H9 (cell line): ENCODE data around the gene GPC3. TPM values are rescaled to one million over a fixed set of nuclear protein-coding genes. Genes with fewer than 3 reads are reported as not detected.

Source experiments
- DNase-seq: peaks from one replicate; pipeline ENCODE4 v3.0.0-alpha.2; 2017
- H2AFZ ChIP-seq: one replicate; pipeline ENCODE4 v1.6.1; 2013; ENCODE audit warnings: mild to moderate bottlenecking, low read length, control low read depth, moderate library complexity
- H2AK5ac ChIP-seq: 2 replicates; pipeline ENCODE4 v1.6.1; 2013; ENCODE audit warnings: low read length, control low read depth, mixed read lengths; ENCODE audit not compliant: insufficient read length
- H2BK120ac ChIP-seq: one replicate; pipeline ENCODE4 v1.6.1; 2013; ENCODE audit warnings: low read depth, mild to moderate bottlenecking, low read length, control low read depth, inconsistent platforms; ENCODE audit not compliant: poor library complexity, severe bottlenecking
- H2BK12ac ChIP-seq: 2 replicates; pipeline ENCODE4 v1.6.1; 2013; ENCODE audit warnings: low read length, control low read depth, mixed read lengths, low read depth; ENCODE audit not compliant: insufficient read length
- H2BK15ac ChIP-seq: 2 replicates; pipeline ENCODE4 v1.6.1; 2013; ENCODE audit warnings: low read depth, low read length, control low read depth
- H2BK20ac ChIP-seq: one replicate; pipeline ENCODE4 v1.6.1; 2013; ENCODE audit warnings: low read depth, mild to moderate bottlenecking, low read length, control low read depth, inconsistent platforms; ENCODE audit not compliant: poor library complexity, severe bottlenecking
- H2BK5ac ChIP-seq: 2 replicates; pipeline ENCODE4 v1.6.1; 2013; ENCODE audit warnings: low read length, control low read depth, mixed read lengths; ENCODE audit not compliant: insufficient read length
- H3K14ac ChIP-seq: 2 replicates; pipeline ENCODE4 v1.6.1; 2013; ENCODE audit warnings: low read length, control low read depth; ENCODE audit not compliant: insufficient read depth
- H3K18ac ChIP-seq: 2 replicates; pipeline ENCODE4 v1.6.1; 2013; ENCODE audit warnings: low read depth, mild to moderate bottlenecking, mixed read lengths, low read length, control low read depth; ENCODE audit not compliant: insufficient read length
- H3K23ac ChIP-seq: 2 replicates; pipeline ENCODE4 v1.6.1; 2013; ENCODE audit warnings: low read length, control low read depth, mixed read lengths, low read depth; ENCODE audit not compliant: insufficient read length
- H3K23me2 ChIP-seq: 2 replicates; pipeline ENCODE4 v1.6.1; 2013; ENCODE audit warnings: low read depth, mild to moderate bottlenecking, mixed read lengths, low read length, control low read depth; ENCODE audit not compliant: insufficient read length, poor library complexity, severe bottlenecking
- H3K27ac ChIP-seq: 2 replicates; pipeline ENCODE4 v1.5.1; 2013; ENCODE audit warnings: low read length, control low read depth, mixed read lengths, low read depth; ENCODE audit not compliant: insufficient read length
- H3K27me3 ChIP-seq: 2 replicates; pipeline ENCODE4 v1.6.1; 2013; ENCODE audit warnings: low read length, control low read depth, inconsistent platforms; ENCODE audit not compliant: insufficient read depth
- H3K4ac ChIP-seq: 2 replicates; pipeline ENCODE4 v1.6.1; 2013; ENCODE audit warnings: low read depth, mild to moderate bottlenecking, control low read depth, inconsistent platforms, low read length, moderate library complexity
- H3K4me1 ChIP-seq: 2 replicates; pipeline ENCODE4 v1.6.1; 2013; ENCODE audit warnings: low read length, control low read depth, inconsistent platforms; ENCODE audit not compliant: insufficient read depth
- H3K4me2 ChIP-seq: 2 replicates; pipeline ENCODE4 v1.6.1; 2013; ENCODE audit warnings: low read length, control low read depth, mixed read lengths; ENCODE audit not compliant: insufficient read length, insufficient read depth
- H3K56ac ChIP-seq: 2 replicates; pipeline ENCODE4 v1.6.1; 2013; ENCODE audit warnings: low read depth, mild to moderate bottlenecking, mixed read lengths, low read length, control low read depth; ENCODE audit not compliant: insufficient read length
- H3K79me1 ChIP-seq: 2 replicates; pipeline ENCODE4 v1.6.1; 2013; ENCODE audit warnings: low read depth, mild to moderate bottlenecking, moderate library complexity, low read length, control low read depth, inconsistent platforms; ENCODE audit not compliant: insufficient read depth, poor library complexity, severe bottlenecking
- H3K79me2 ChIP-seq: 2 replicates; pipeline ENCODE4 v1.6.1; 2013; ENCODE audit warnings: low read length, control low read depth, inconsistent platforms; ENCODE audit not compliant: insufficient read depth
- H3K9ac ChIP-seq: 2 replicates; pipeline ENCODE4 v1.6.1; 2013; ENCODE audit warnings: low read length, control low read depth, mixed read lengths; ENCODE audit not compliant: insufficient read length; ENCODE audit errors: extremely low read depth
- H3K9me3 ChIP-seq: one replicate; pipeline ENCODE4 v1.6.1; 2013; ENCODE audit warnings: low read depth, low read length, inconsistent platforms; ENCODE audit not compliant: control insufficient read depth
- H3T11ph ChIP-seq: one replicate; pipeline ENCODE4 v1.6.1; 2013; ENCODE audit warnings: mild to moderate bottlenecking, low read length, control low read depth, inconsistent platforms
- H4K20me1 ChIP-seq: one replicate; pipeline ENCODE4 v1.6.1; 2013; ENCODE audit not compliant: control insufficient read depth, insufficient read length, insufficient read depth
- H4K5ac ChIP-seq: 2 replicates; pipeline ENCODE4 v1.6.1; 2013; ENCODE audit warnings: low read depth, mild to moderate bottlenecking, mixed read lengths, low read length, control low read depth; ENCODE audit not compliant: insufficient read length
- H4K8ac ChIP-seq: replicated peaks from 2 replicates; pipeline ENCODE4 v1.6.1; 2013; ENCODE audit warnings: low read length, control low read depth, mixed read lengths, low read depth; ENCODE audit not compliant: insufficient read length
- H4K91ac ChIP-seq: 2 replicates; pipeline ENCODE4 v1.6.1; 2013; ENCODE audit warnings: low read depth, mild to moderate bottlenecking, moderate library complexity, mixed read lengths, low read length, control low read depth; ENCODE audit not compliant: insufficient read length
- H3K27ac Mint-ChIP-seq, 3 experiments: 2 replicates in 2 of 3; 3 replicates in 1 of 3; pipeline ENCODE4 v1.8.0; 2020 to 2021; ENCODE audit warnings: mixed read lengths in 3 of 3, mild to moderate bottlenecking in 1 of 3, moderate library complexity in 1 of 3
- H3K27me3 Mint-ChIP-seq: 2 replicates; pipeline ENCODE4 v1.8.0; 2021; ENCODE audit warnings: low read depth, mild to moderate bottlenecking, moderate library complexity, mixed read lengths
- H3K36me3 Mint-ChIP-seq, 3 experiments: 2 replicates in 2 of 3; 3 replicates in 1 of 3; pipeline ENCODE4 v1.8.0; 2020 to 2021; ENCODE audit warnings: low read depth in 3 of 3, mixed read lengths in 3 of 3; ENCODE audit not compliant: insufficient read depth in 1 of 3
- H3K4me1 Mint-ChIP-seq, 2 experiments: 2 replicates each; pipeline ENCODE4 v1.8.0; 2020; ENCODE audit warnings: mixed read lengths in 2 of 2
- H3K4me3 Mint-ChIP-seq, 2 experiments: 2 replicates in 1 of 2; 3 replicates in 1 of 2; pipeline ENCODE4 v1.8.0; 2020 to 2021; ENCODE audit warnings: mild to moderate bottlenecking in 2 of 2, mixed read lengths in 2 of 2, moderate library complexity in 1 of 2
- H3K9me3 Mint-ChIP-seq, 2 experiments: 2 replicates in 1 of 2; 3 replicates in 1 of 2; pipeline ENCODE4 v1.8.0; 2020; ENCODE audit warnings: mild to moderate bottlenecking in 2 of 2, mixed read lengths in 2 of 2, moderate library complexity in 1 of 2
- WGBS: extraction: QIAGEN DNeasy Blood & Tissue Kit; methylation state at CpG from one replicate; pipeline ENCODE4 v1.1.7; 2013; ENCODE audit warnings: missing lambda C conversion rate, low lambda C conversion rate, mixed read lengths; ENCODE audit not compliant: insufficient read length; ENCODE audit errors: extremely low coverage; 5-methylcytosine and 5-hydroxymethylcytosine counted together
- total RNA-seq: library from RNA; stranded (reverse); gene quantifications from 2 replicates; pipeline ENCODE4 v1.2.1, GENCODE V29; 2021
- TF ChIP-seq, protein P1 (sequence below): fragments of 200-600 bp; sonication (generic); conservative IDR thresholded peaks from 3 replicates; pipeline ENCODE4 v1.8.0; 2021; ENCODE audit warnings: antibody characterized with exemption, mild to moderate bottlenecking

GPC3 gene
- total RNA-seq, 1 experiment from 2014 or later = 108 TPM

DNA sequence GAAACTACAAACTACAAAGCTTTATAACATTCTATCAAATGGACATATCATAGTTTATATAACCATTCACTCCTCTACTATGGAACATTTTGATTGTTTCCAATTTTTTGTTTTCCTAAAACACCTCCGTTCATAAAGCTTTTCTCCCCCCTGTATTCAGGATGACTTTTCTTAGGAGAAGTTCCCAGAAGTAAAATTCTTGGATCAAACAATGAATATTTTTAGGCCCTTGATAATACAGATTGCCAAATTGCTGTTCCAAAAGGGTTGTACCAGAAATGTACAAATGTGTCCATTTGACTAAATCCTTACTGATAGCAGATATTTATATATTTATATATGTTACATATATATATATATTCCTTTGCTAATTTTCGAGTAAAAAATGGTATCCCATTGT, 77.8 kb downstream of the GPC3 start:
- H3K4me1 Mint-ChIP-seq = peaks cover 18 to 32% of the 10 kb centered on the region in 2 experiments
- H3K27me3 Mint-ChIP-seq = no peaks in the 10 kb centered on the region

More for the DNA sequence above, 77.8 kb downstream of the GPC3 start:
- H4K8ac ChIP-seq = no peak overlapping the region
- H3K27ac ChIP-seq = no peak overlapping the region
- H2BK5ac ChIP-seq = no peak overlapping the region
- H3K4me3 Mint-ChIP-seq = no peak overlapping the region
- H3K18ac ChIP-seq = no peak overlapping the region
- no peaks in the 10 kb centered on the region for H3K27me3 ChIP-seq
- H3K23me2 ChIP-seq = no peaks in the 10 kb centered on the region
- H4K5ac ChIP-seq = no peak overlapping the region
- H3K27ac Mint-ChIP-seq = no peak overlapping the region
- H3K36me3 Mint-ChIP-seq = no peaks in the 10 kb centered on the region; a peak in 2 of 7 replicates
- DNase-seq = no peak
- no peak overlapping the region for H2AFZ ChIP-seq
- no CpG with 5 or more reads among the region's 2 CpGs for WGBS
- H3K9ac ChIP-seq = no peak overlapping the region
- H4K91ac ChIP-seq = no peak overlapping the region
- H2BK12ac ChIP-seq = no peak overlapping the region
- H3K4ac ChIP-seq = no peak overlapping the region
- no peaks in the 10 kb centered on the region for H3K9me3 ChIP-seq
- H2AK5ac ChIP-seq = no peak overlapping the region
- no peak overlapping the region for H3K23ac ChIP-seq
- no peaks in the 10 kb centered on the region for H4K20me1 ChIP-seq
- H2BK120ac ChIP-seq = no peak overlapping the region
- H3K56ac ChIP-seq = no peak overlapping the region
- H3K79me1 ChIP-seq = no peaks in the 10 kb centered on the region
- no peaks in the 10 kb centered on the region for H3K79me2 ChIP-seq
- no peaks in the 10 kb centered on the region for H3K9me3 Mint-ChIP-seq
- no peak overlapping the region for H2BK15ac ChIP-seq
- H3K4me1 ChIP-seq = peaks cover 4% of the 10 kb centered on the region; the same call in 1 of the 2 replicates
- H3T11ph ChIP-seq = no peak overlapping the region
- no peak overlapping the region for H3K4me2 ChIP-seq
- TF ChIP-seq, protein P1, sequence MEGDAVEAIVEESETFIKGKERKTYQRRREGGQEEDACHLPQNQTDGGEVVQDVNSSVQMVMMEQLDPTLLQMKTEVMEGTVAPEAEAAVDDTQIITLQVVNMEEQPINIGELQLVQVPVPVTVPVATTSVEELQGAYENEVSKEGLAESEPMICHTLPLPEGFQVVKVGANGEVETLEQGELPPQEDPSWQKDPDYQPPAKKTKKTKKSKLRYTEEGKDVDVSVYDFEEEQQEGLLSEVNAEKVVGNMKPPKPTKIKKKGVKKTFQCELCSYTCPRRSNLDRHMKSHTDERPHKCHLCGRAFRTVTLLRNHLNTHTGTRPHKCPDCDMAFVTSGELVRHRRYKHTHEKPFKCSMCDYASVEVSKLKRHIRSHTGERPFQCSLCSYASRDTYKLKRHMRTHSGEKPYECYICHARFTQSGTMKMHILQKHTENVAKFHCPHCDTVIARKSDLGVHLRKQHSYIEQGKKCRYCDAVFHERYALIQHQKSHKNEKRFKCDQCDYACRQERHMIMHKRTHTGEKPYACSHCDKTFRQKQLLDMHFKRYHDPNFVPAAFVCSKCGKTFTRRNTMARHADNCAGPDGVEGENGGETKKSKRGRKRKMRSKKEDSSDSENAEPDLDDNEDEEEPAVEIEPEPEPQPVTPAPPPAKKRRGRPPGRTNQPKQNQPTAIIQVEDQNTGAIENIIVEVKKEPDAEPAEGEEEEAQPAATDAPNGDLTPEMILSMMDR = no peak
- no peak overlapping the region for H3K14ac ChIP-seq
- no peak overlapping the region for H2BK20ac ChIP-seq
